Loucy (cell line): Measurements from ENCODE around the gene KRTAP10-12.

Source experiments
- CTCF ChIP-seq: fragments of 200-600 bp; sonication (generic); conservative IDR thresholded peaks from 2 replicates; pipeline ENCODE4 v1.5.1; 2014; ENCODE audit warnings: mild to moderate bottlenecking, antibody characterized with exemption, low read length
- EZH2phosphoT487 ChIP-seq: fragments of 200-600 bp; IDR thresholded peaks from 2 replicates; pipeline ENCODE4 v1.6.1; 2018; ENCODE audit warnings: antibody characterized with exemption, mild to moderate bottlenecking, moderate library complexity, borderline replicate concordance

GRCh38 chr21:44712203-44713028 lies 15.4 kb downstream of the KRTAP10-12 start:
- TF ChIP-seq CTCF: no peak
- TF ChIP-seq EZH2phosphoT487: no peak
